ENCODE measurements around the gene ALG14. TPM values are rescaled to one million over a fixed set of nuclear protein-coding genes. Genes with fewer than 3 reads are reported as not detected.

ALG14 gene
- polyA plus RNA-seq, 1 donor from 2014 or later: 2.6 TPM

DNA sequence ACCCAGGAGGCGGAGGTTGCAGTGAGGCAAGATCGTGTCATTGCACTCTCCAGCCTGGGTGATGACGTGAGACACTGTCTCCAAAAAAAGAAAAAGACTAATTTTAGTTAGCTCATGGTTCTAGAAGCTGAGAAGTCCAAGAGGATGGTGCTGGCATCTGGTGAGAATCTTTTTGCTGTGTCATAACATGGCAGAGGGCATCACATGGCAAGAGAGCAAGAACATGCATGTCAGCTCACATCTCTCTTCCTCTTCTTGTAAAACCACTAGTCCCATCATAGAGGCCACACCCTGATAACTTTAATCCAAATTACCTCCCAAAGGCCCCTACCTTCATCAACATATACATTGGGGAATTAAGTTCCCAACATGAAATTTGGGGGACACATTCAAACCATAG, 132.0 kb downstream of the ALG14 start:
- Histone ChIP-seq H3K27ac (ENCODE audit: low read length) (no peak overlapping the region), H3K9me2 (ENCODE audit: insufficient read depth, low read length) (no peaks in the 10 kb centered on the region), H3K36me3 (ENCODE audit: insufficient read depth, low read length) (no peaks in the 10 kb centered on the region), H3F3A (ENCODE audit: insufficient read depth, low read length, poor library complexity, severe bottlenecking) (no peaks in the 10 kb centered on the region), H4K20me1 (ENCODE audit: insufficient read depth) (no peaks in the 10 kb centered on the region), H3K9me3 (ENCODE audit: low read length) (no peaks in the 10 kb centered on the region), H2AFZ (ENCODE audit: low read depth, low read length) (no peak overlapping the region), H3K79me2 (replicated peaks; ENCODE audit: insufficient read depth, low read length) (no peaks in the 10 kb centered on the region), H3K4me2 (ENCODE audit: low read length) (no peak overlapping the region), H3K9ac (ENCODE audit: low read length) (no peak overlapping the region), H3K27me3 (ENCODE audit: insufficient read depth, low read depth, low read length) (no peaks in the 10 kb centered on the region), H3K4me3 (ENCODE audit: low read length) (no peak overlapping the region)
- TF ChIP-seq TAF1 (IDR thresholded peaks at IDR 0.05; ENCODE audit: low read depth) (no peak), REST (IDR thresholded peaks at IDR 0.05; ENCODE audit: borderline replicate concordance) (no peak), EP300 (conservative IDR thresholded peaks at IDR 0.05; ENCODE audit: poor library complexity, severe bottlenecking) (no peak), SMC3 (conservative IDR thresholded peaks at IDR 0.05; ENCODE audit: poor library complexity) (no peak), RAD21 (conservative IDR thresholded peaks at IDR 0.05) (no peak), MXI1 (conservative IDR thresholded peaks at IDR 0.05; ENCODE audit: poor library complexity, severe bottlenecking) (no peak), EZH2 (IDR thresholded peaks at IDR 0.05; ENCODE audit: borderline replicate concordance, insufficient read depth, low read length, poor library complexity, severe bottlenecking) (no peak), POLR2AphosphoS5 (IDR thresholded peaks at IDR 0.05) (no peak)
- TF ChIP-seq, protein P1, sequence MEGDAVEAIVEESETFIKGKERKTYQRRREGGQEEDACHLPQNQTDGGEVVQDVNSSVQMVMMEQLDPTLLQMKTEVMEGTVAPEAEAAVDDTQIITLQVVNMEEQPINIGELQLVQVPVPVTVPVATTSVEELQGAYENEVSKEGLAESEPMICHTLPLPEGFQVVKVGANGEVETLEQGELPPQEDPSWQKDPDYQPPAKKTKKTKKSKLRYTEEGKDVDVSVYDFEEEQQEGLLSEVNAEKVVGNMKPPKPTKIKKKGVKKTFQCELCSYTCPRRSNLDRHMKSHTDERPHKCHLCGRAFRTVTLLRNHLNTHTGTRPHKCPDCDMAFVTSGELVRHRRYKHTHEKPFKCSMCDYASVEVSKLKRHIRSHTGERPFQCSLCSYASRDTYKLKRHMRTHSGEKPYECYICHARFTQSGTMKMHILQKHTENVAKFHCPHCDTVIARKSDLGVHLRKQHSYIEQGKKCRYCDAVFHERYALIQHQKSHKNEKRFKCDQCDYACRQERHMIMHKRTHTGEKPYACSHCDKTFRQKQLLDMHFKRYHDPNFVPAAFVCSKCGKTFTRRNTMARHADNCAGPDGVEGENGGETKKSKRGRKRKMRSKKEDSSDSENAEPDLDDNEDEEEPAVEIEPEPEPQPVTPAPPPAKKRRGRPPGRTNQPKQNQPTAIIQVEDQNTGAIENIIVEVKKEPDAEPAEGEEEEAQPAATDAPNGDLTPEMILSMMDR (IDR thresholded peaks at IDR 0.05; ENCODE audit: poor library complexity, severe bottlenecking): no peak

- Histone ChIP-seq H2AFZ (ENCODE audit: low read depth, low read length) (no peak overlapping the region), H3F3A (ENCODE audit: insufficient read depth, low read length, poor library complexity, severe bottlenecking) (no peaks in the 10 kb centered on the region), H3K79me2 (replicated peaks; ENCODE audit: insufficient read depth, low read length) (no peaks in the 10 kb centered on the region), H3K4me2 (ENCODE audit: low read length) (no peak overlapping the region), H3K9me3 (ENCODE audit: low read length) (no peaks in the 10 kb centered on the region), H3K4me3 (ENCODE audit: low read length) (no peak overlapping the region), H4K20me1 (ENCODE audit: insufficient read depth) (no peaks in the 10 kb centered on the region), H3K9me2 (ENCODE audit: insufficient read depth, low read length) (no peaks in the 10 kb centered on the region), H3K27me3 (ENCODE audit: insufficient read depth, low read depth, low read length) (no peaks in the 10 kb centered on the region), H3K9ac (ENCODE audit: low read length) (no peak overlapping the region), H3K27ac (ENCODE audit: low read length) (no peak overlapping the region), H3K36me3 (ENCODE audit: insufficient read depth, low read length) (no peaks in the 10 kb centered on the region)
- TF ChIP-seq, protein P1 (IDR thresholded peaks at IDR 0.05; ENCODE audit: poor library complexity, severe bottlenecking): no peak
- TF ChIP-seq POLR2AphosphoS5 (IDR thresholded peaks at IDR 0.05) (no peak), RAD21 (conservative IDR thresholded peaks at IDR 0.05) (no peak), EZH2 (IDR thresholded peaks at IDR 0.05; ENCODE audit: borderline replicate concordance, insufficient read depth, low read length, poor library complexity, severe bottlenecking) (no peak), SMC3 (conservative IDR thresholded peaks at IDR 0.05; ENCODE audit: poor library complexity) (no peak), EP300 (conservative IDR thresholded peaks at IDR 0.05; ENCODE audit: poor library complexity, severe bottlenecking) (no peak), REST (IDR thresholded peaks at IDR 0.05; ENCODE audit: borderline replicate concordance) (no peak), TAF1 (IDR thresholded peaks at IDR 0.05; ENCODE audit: low read depth) (no peak), MXI1 (conservative IDR thresholded peaks at IDR 0.05; ENCODE audit: poor library complexity, severe bottlenecking) (no peak)
Observed at GRCh38 chr1:94937820-94938219, 134.9 kb downstream of the ALG14 start.

All from neural cell (in vitro differentiated cells).